Measurements from ENCODE around the gene LRRC8D.

DNA sequence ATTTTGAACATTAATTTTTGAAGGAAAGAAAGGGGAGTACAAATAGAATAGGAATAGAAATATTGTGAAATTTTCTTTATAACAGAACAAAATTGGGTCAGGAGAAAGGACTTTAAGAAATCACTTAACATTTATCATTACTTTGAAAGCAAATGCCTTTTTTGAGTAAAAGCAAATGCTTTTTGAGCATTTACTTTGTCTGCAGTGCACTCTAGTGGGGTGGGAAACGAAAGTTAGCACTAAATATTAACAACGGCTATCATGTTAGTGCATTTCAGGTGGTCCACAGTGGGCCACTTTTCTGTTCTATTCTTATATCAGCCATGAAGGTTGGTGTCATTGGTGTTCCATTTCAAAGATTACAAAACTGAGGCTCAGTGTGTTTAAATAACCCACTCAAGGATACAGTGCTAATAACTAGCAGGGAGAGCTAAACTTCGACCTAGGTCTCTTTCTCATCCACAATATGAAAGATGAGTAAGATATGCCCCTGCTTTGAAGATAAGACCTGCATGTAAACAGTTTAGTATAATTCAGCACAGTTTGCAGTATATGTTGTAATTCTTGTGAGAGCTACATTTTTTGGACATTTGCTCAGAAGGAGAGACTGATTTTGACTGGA lies 13.4 kb downstream of the LRRC8D start:
- TF ChIP-seq, protein P1, sequence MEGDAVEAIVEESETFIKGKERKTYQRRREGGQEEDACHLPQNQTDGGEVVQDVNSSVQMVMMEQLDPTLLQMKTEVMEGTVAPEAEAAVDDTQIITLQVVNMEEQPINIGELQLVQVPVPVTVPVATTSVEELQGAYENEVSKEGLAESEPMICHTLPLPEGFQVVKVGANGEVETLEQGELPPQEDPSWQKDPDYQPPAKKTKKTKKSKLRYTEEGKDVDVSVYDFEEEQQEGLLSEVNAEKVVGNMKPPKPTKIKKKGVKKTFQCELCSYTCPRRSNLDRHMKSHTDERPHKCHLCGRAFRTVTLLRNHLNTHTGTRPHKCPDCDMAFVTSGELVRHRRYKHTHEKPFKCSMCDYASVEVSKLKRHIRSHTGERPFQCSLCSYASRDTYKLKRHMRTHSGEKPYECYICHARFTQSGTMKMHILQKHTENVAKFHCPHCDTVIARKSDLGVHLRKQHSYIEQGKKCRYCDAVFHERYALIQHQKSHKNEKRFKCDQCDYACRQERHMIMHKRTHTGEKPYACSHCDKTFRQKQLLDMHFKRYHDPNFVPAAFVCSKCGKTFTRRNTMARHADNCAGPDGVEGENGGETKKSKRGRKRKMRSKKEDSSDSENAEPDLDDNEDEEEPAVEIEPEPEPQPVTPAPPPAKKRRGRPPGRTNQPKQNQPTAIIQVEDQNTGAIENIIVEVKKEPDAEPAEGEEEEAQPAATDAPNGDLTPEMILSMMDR (IDR thresholded peaks at IDR 0.05) = peak in 1 of 12 donors; percentile 22
- TF ChIP-seq POLR2A (IDR thresholded peaks at IDR 0.05) = no peak

Measured in heart left ventricle (tissue), 13 donors.